HL-60 (cell line): Measurements from ENCODE around the gene RASAL2.
"Not testable (repeated sequence)": the region's sequence is repeated elsewhere in the genome, so short reads cannot be mapped to it uniquely, and the experiment has no call there.

Source experiments
- DNase-seq, 2 experiments: peaks; one replicate each; pipeline ENCODE4 v3.0.0-alpha.2; 2010 to 2020; ENCODE audit warnings: low read depth in 1 of 2, low spot score in 1 of 2
- H3K27ac ChIP-seq: fragments of 250-450 bp; sonication (Bioruptor Pico); replicated peaks from 2 replicates; pipeline ENCODE4 v1.5.1; 2020; ENCODE audit warnings: mild to moderate bottlenecking, moderate library complexity
- H3K27me3 ChIP-seq: fragments of 250-450 bp; sonication (Bioruptor Pico); 2 replicates; pipeline ENCODE4 v1.5.1; 2021; ENCODE audit warnings: mild to moderate bottlenecking, moderate library complexity; ENCODE audit not compliant: insufficient read depth, poor library complexity, severe bottlenecking
- H3K4me3 ChIP-seq: replicated peaks from 2 replicates; pipeline ENCODE4 v1.5.1; 2011; ENCODE audit warnings: mild to moderate bottlenecking, control low read depth, low read length; ENCODE audit not compliant: insufficient read depth
- GABPA ChIP-seq: IDR thresholded peaks from 2 replicates; pipeline ENCODE4 v1.6.1; 2012; ENCODE audit warnings: low read depth
- POLR2AphosphoS5 ChIP-seq: IDR thresholded peaks from 2 replicates; pipeline ENCODE4 v1.6.1; 2012; ENCODE audit warnings: low read depth
- SPI1 ChIP-seq: IDR thresholded peaks from 2 replicates; pipeline ENCODE4 v1.6.1; 2012; ENCODE audit warnings: low read depth, mild to moderate bottlenecking, borderline replicate concordance
- TF ChIP-seq, protein P1 (sequence below): IDR thresholded peaks from 2 replicates; pipeline ENCODE4 v1.6.1; 2012; ENCODE audit warnings: low read depth; ENCODE audit not compliant: insufficient replicate concordance
- TF ChIP-seq, protein P2 (sequence below): IDR thresholded peaks from one replicate; pipeline ENCODE4 v1.5.1; 2011; ENCODE audit warnings: low read length, control low read depth, inconsistent platforms; ENCODE audit not compliant: insufficient read depth

The RASAL2 gene

DNA sequence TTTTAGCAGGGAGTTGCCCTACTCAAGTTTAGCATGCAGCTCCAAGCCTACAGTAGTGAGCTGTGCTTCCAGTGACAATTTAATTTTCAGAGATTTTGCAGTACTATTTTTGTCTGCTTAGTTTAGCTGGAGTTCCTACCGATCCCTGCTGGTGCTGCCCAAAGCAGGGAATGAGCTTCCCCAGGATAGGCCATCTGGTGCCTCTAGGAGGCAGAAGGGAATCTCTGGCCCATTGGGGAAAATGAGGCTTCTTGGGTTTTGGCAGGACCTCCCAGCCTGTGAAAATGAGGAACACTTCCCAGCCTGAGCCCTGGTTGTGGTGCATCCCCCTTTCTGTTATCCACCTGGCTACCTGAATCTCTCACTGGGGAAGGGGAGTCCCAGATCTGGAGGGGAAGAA is 149.2 kb downstream of the RASAL2 start:
- Histone ChIP-seq H3K27ac (no peak overlapping the region), H3K4me3 (no peak overlapping the region), H3K27me3 (no peaks in the 10 kb centered on the region)
- TF ChIP-seq, protein P1, sequence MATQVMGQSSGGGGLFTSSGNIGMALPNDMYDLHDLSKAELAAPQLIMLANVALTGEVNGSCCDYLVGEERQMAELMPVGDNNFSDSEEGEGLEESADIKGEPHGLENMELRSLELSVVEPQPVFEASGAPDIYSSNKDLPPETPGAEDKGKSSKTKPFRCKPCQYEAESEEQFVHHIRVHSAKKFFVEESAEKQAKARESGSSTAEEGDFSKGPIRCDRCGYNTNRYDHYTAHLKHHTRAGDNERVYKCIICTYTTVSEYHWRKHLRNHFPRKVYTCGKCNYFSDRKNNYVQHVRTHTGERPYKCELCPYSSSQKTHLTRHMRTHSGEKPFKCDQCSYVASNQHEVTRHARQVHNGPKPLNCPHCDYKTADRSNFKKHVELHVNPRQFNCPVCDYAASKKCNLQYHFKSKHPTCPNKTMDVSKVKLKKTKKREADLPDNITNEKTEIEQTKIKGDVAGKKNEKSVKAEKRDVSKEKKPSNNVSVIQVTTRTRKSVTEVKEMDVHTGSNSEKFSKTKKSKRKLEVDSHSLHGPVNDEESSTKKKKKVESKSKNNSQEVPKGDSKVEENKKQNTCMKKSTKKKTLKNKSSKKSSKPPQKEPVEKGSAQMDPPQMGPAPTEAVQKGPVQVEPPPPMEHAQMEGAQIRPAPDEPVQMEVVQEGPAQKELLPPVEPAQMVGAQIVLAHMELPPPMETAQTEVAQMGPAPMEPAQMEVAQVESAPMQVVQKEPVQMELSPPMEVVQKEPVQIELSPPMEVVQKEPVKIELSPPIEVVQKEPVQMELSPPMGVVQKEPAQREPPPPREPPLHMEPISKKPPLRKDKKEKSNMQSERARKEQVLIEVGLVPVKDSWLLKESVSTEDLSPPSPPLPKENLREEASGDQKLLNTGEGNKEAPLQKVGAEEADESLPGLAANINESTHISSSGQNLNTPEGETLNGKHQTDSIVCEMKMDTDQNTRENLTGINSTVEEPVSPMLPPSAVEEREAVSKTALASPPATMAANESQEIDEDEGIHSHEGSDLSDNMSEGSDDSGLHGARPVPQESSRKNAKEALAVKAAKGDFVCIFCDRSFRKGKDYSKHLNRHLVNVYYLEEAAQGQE, result no peak
- TF ChIP-seq GABPA, result no peak
- TF ChIP-seq SPI1, result no peak
- TF ChIP-seq, protein P2, sequence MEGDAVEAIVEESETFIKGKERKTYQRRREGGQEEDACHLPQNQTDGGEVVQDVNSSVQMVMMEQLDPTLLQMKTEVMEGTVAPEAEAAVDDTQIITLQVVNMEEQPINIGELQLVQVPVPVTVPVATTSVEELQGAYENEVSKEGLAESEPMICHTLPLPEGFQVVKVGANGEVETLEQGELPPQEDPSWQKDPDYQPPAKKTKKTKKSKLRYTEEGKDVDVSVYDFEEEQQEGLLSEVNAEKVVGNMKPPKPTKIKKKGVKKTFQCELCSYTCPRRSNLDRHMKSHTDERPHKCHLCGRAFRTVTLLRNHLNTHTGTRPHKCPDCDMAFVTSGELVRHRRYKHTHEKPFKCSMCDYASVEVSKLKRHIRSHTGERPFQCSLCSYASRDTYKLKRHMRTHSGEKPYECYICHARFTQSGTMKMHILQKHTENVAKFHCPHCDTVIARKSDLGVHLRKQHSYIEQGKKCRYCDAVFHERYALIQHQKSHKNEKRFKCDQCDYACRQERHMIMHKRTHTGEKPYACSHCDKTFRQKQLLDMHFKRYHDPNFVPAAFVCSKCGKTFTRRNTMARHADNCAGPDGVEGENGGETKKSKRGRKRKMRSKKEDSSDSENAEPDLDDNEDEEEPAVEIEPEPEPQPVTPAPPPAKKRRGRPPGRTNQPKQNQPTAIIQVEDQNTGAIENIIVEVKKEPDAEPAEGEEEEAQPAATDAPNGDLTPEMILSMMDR, result no peak
- no peak for TF ChIP-seq POLR2AphosphoS5
- DNase-seq, result no peak

DNA sequence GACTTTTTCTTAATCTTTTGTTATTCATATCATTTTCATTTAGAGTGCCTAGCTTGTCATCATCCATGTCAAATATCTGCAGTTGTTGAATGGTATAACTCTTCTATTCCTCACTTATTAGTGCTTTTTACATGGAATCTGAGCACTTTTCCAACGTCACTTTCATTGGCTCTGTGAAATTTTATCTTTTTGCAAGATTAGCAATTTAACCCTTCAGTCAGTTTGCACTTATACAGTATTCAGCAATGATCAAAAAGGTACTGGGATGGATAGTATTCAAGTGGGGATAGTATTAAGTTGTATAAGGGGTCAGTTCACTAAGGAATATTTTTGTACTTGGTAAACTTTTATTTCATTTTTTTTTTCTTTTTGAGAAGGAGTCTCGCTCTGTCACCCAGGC is 150.0 kb downstream of the RASAL2 start:
- H3K27ac ChIP-seq, result no peak overlapping the region
- H3K27me3 ChIP-seq, result no peaks in the 10 kb centered on the region
- TF ChIP-seq, protein P1, result no peak
- TF ChIP-seq SPI1 (no peak), POLR2AphosphoS5 (no peak), GABPA (no peak)
- TF ChIP-seq, protein P2, result no peak
- no peak for DNase-seq
- H3K4me3 ChIP-seq, result no peak overlapping the region

DNA sequence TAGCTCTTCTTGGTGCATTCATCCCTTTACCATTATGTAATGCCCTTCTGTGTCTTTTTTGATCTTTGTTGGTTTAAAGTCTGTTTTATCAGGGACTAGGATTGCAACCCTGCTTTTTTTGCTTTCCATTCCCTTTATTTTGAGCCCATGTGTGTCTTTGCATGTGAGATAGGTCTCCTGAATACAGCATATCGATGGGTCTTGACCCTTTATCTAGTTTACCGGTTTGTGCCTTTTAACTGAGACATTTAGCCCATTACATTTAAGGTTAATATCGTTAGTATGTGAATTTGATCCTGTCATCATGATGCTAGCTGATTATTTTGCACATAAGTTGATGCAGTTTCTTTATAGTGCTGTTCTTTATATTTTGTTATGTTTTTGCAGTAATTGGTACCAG is 154.4 kb downstream of the RASAL2 start:
- DNase-seq, H3K27ac ChIP-seq, H3K27me3 ChIP-seq, H3K4me3 ChIP-seq: not testable (repeated sequence)

DNA sequence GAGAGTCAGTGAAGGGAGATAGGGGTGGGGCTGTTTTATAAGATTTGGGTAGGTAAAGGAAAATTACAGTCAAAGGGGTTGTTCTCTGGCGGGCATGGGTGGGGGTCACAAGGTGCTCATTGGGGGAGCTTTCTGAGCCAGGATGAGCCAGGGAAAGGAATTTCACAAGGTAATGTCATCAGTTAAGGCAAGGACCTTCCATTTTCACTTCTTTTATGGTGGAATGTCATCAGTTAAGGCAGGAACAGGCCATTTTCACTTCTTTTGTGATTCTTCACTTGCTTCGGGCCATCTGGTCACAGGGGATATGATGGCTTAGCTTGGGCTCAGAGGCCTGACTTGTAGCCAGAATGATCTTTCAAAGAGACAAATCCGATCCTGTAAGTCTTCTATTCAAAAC is 159.7 kb downstream of the RASAL2 start:
- H3K4me3 ChIP-seq, H3K27me3 ChIP-seq, H3K27ac ChIP-seq, DNase-seq: not testable (repeated sequence)

GRCh38 chr1:178254433-178254832 is 160.5 kb downstream of the RASAL2 start:
- Histone ChIP-seq H3K4me3 (no peak overlapping the region), H3K27ac (no peak overlapping the region), H3K27me3 (no peaks in the 10 kb centered on the region)
- TF ChIP-seq GABPA, result no peak
- TF ChIP-seq POLR2AphosphoS5, result no peak
- TF ChIP-seq, protein P2, result no peak
- no peak for TF ChIP-seq SPI1
- TF ChIP-seq, protein P1, result no peak
- DNase-seq, result no peak
